ENCODE data around the gene BCO2. TPM values are rescaled to one million over a fixed set of nuclear protein-coding genes. Genes with fewer than 3 reads are reported as not detected.

Gene BCO2
- total and polyA plus RNA-seq, 2 experiments from 2014 or later = 44.2 to 69.4 TPM

DNA sequence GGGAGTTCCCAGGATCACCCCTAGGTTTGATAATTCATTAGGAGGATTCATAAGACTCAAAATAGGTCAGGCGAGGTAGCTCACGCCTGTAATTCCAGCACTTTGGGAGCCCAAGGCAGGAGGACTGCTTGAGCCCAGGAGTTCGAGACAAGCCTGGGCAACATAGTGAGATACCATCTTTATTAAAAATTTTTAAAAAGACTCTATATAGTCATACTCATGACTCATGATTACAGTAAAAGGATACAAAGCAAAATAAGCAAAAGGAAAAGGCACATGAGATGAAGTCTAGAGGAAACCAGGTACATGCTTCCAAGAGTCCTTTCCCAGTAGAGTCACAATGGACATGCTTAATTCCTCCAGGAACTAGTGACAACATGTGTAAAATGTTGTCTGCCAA is 37.0 kb downstream of the BCO2 start:
- Histone ChIP-seq H3K36me3 (peaks cover 15% of the 10 kb centered on the region), H3K27ac (peak overlapping the region; percentile 12), H3K9me3 (ENCODE audit: low read depth) (no peaks in the 10 kb centered on the region), H3K27me3 (no peaks in the 10 kb centered on the region), H3K4me1 (ENCODE audit: low read depth) (no peaks in the 10 kb centered on the region), H3K4me3 (no peak overlapping the region)
- TF ChIP-seq, protein P1, sequence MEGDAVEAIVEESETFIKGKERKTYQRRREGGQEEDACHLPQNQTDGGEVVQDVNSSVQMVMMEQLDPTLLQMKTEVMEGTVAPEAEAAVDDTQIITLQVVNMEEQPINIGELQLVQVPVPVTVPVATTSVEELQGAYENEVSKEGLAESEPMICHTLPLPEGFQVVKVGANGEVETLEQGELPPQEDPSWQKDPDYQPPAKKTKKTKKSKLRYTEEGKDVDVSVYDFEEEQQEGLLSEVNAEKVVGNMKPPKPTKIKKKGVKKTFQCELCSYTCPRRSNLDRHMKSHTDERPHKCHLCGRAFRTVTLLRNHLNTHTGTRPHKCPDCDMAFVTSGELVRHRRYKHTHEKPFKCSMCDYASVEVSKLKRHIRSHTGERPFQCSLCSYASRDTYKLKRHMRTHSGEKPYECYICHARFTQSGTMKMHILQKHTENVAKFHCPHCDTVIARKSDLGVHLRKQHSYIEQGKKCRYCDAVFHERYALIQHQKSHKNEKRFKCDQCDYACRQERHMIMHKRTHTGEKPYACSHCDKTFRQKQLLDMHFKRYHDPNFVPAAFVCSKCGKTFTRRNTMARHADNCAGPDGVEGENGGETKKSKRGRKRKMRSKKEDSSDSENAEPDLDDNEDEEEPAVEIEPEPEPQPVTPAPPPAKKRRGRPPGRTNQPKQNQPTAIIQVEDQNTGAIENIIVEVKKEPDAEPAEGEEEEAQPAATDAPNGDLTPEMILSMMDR (IDR thresholded peaks at IDR 0.05; ENCODE audit: low read depth, low read length) = no peak
- DNase-seq (ENCODE audit: low read depth in 1 of 2, low spot score in 1 of 2) = no peak

DNA sequence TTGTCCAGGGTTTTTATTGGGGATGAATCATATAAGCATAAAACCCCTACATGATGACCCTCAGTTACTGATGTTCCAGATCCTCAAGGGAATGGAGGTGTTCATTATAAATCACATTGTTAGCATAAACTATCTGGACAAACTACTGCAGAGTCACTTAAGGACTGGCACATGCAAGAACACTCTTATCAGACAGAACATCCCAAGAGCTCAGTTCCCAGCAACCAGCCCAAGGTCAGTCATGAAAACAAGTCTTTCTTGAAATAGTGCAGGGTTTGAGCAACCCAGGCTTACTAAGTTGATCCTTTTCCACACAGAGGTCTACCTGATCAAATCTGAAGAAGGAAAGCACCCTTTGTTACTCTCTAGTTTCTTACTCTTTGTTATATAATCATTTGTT is 37.4 kb downstream of the BCO2 start:
- H3K4me1 ChIP-seq (ENCODE audit: low read depth) = no peaks in the 10 kb centered on the region
- no peaks in the 10 kb centered on the region for H3K9me3 ChIP-seq (ENCODE audit: low read depth)
- no peaks in the 10 kb centered on the region for H3K27me3 ChIP-seq
- H3K27ac ChIP-seq = peak overlapping the region; percentile 12
- no peak for DNase-seq (ENCODE audit: low read depth in 1 of 2, low spot score in 1 of 2)
- peaks cover 17% of the 10 kb centered on the region for H3K36me3 ChIP-seq
- TF ChIP-seq, protein P1 (IDR thresholded peaks at IDR 0.05; ENCODE audit: low read depth, low read length) = no peak
- H3K4me3 ChIP-seq = no peak overlapping the region

DNA sequence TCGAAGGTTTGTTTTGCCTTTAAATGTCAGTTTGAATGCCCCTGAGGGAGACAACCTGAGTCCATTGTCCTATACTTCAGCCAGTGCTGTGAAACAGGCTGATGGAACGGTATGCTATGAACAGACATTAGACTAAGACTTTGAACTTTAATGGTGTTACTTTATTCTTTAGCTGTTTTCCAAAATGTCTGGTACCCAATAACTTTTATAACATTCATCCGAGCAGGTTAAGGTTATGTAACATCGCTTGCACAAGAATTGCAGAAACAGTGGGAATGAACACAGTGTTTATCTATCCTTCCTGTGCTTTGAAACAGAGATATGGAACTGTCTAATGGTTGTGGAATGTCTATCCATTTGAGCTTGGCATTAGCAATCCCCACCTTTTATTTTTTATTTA is 38.4 kb downstream of the BCO2 start:
- Histone ChIP-seq H3K9me3 (ENCODE audit: low read depth) (no peaks in the 10 kb centered on the region), H3K4me3 (no peak overlapping the region), H3K27ac (no peak overlapping the region), H3K36me3 (peaks cover 28% of the 10 kb centered on the region), H3K4me1 (ENCODE audit: low read depth) (no peaks in the 10 kb centered on the region), H3K27me3 (no peaks in the 10 kb centered on the region)
- DNase-seq (ENCODE audit: low read depth in 1 of 2, low spot score in 1 of 2) = peak in 1 of 2 donors; percentile 55
- TF ChIP-seq, protein P1 (IDR thresholded peaks at IDR 0.05; ENCODE audit: low read depth, low read length) = no peak

DNA sequence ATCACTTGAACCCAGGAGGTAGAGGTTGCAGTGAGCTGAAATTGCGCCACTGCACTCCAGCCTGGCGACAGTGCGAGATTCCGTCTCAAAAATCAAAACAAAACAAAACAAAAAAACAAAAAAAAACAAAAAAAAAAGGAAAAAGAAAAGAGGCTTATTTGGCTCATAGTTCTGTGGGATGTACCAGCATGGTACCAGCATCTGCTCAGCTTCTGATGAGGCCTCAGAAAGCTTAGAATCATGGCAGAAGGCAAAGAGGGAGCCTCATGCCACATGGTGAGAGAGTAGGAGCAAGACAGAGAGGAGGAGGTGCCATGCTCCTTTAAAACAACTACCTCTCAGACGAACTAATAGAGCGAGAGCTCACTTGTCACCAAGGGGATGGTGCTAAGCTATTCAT is 40.3 kb downstream of the BCO2 start:
- DNase-seq (ENCODE audit: low read depth in 1 of 2, low spot score in 1 of 2) = no peak
- Histone ChIP-seq H3K36me3 (peaks cover 32% of the 10 kb centered on the region), H3K4me1 (ENCODE audit: low read depth) (no peaks in the 10 kb centered on the region), H3K27me3 (no peaks in the 10 kb centered on the region), H3K27ac (no peak overlapping the region), H3K4me3 (no peak overlapping the region), H3K9me3 (ENCODE audit: low read depth) (no peaks in the 10 kb centered on the region)
- TF ChIP-seq, protein P1 (IDR thresholded peaks at IDR 0.05; ENCODE audit: low read depth, low read length) = no peak

DNA sequence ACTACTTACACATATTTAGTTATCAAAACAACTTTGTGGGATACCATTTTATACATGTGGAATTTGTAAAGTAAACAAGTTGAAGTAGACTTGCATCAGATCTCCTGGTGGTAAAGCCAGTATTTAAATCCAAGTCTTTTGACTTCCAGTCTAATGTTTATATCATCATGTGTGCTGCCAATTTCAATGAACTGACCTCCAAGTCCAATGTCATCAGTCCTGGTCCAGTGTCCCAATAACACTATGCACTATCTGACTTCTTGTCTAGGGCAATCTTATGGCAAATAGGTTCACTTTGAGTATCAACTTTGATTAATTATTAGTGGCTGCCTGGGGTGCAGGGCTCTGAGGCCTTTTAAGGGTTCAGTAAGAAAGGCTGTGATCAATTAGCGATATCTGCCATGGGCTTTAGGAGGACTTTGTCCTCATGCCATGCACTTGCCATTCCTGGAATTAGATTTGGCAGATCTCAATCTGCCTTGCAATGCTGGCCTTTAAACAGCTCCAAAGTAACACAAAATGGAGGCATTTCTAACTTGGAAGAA is 41.3 kb downstream of the BCO2 start:
- Histone ChIP-seq H3K4me3 (no peak overlapping the region), H3K4me1 (ENCODE audit: low read depth) (no peaks in the 10 kb centered on the region), H3K27me3 (no peaks in the 10 kb centered on the region), H3K27ac (no peak overlapping the region), H3K36me3 (peaks cover 34% of the 10 kb centered on the region), H3K9me3 (ENCODE audit: low read depth) (no peaks in the 10 kb centered on the region)
- no peak for DNase-seq (ENCODE audit: low read depth in 1 of 2, low spot score in 1 of 2)
- TF ChIP-seq, protein P1 (IDR thresholded peaks at IDR 0.05; ENCODE audit: low read depth, low read length) = no peak

All from cardiac muscle cell (in vitro differentiated cells and primary cell).